HCT116 (cell line): ENCODE measurements around the gene SELPLG.

ENCODE experiments used
- CTCF ChIP-seq, 3 experiments: fragments of 200-600 bp in 1 of 3; sonication (generic) in 1 of 3; IDR thresholded peaks in 2 of 3; conservative IDR thresholded peaks in 1 of 3; 2 replicates each; pipeline ENCODE4 v1.5.1; 2012 to 2017; ENCODE audit warnings: low read depth in 2 of 3, low read length in 2 of 3, antibody characterized with exemption in 1 of 3, borderline replicate concordance in 1 of 3, control low read depth in 1 of 3, mild to moderate bottlenecking in 1 of 3, mixed read lengths in 1 of 3, mixed run types in 1 of 3, moderate library complexity in 1 of 3; ENCODE audit not compliant: insufficient read depth in 1 of 3
- EZH2 ChIP-seq: fragments of 200-600 bp; sonication (generic); IDR thresholded peaks from 2 replicates; pipeline ENCODE4 v1.6.1; 2017; ENCODE audit warnings: antibody characterized with exemption, mixed run types
- EZH2phosphoT487 ChIP-seq: fragments of 200-600 bp; IDR thresholded peaks from 2 replicates; pipeline ENCODE4 v1.6.1; 2018; ENCODE audit warnings: antibody characterized with exemption, borderline replicate concordance
- JUND ChIP-seq: IDR thresholded peaks from 2 replicates; pipeline ENCODE4 v1.6.1; 2012
- MAX ChIP-seq: IDR thresholded peaks from 2 replicates; pipeline ENCODE4 v1.6.1; 2012
- POLR2A ChIP-seq: IDR thresholded peaks from 2 replicates; pipeline ENCODE4 v1.7.0; 2011; ENCODE audit warnings: borderline replicate concordance; ENCODE audit not compliant: insufficient read depth, insufficient read length; ENCODE audit errors: extremely low read depth
- RAD21 ChIP-seq: IDR thresholded peaks from 2 replicates; pipeline ENCODE4 v1.6.1; 2012; ENCODE audit warnings: low read depth, mild to moderate bottlenecking
- REST ChIP-seq: IDR thresholded peaks from 2 replicates; pipeline ENCODE4 v1.6.1; 2012; ENCODE audit warnings: low read depth
- SRF ChIP-seq: IDR thresholded peaks from 2 replicates; pipeline ENCODE4 v1.6.1; 2012; ENCODE audit warnings: low read depth

GRCh38 chr12:108619369-108620160, 14.1 kb downstream of the SELPLG start:
- TF ChIP-seq CTCF (IDR thresholded peaks at IDR 0.05 in 2 of 3, conservative IDR thresholded peaks at IDR 0.05 in 1 of 3; ENCODE audit: borderline replicate concordance in 1 of 3, insufficient read depth in 1 of 3, low read depth in 2 of 3, low read length in 2 of 3) (no peak), MAX (no peak), SRF (no peak), POLR2A (no peak), EZH2 (no peak), RAD21 (no peak), REST (no peak), JUND (no peak), EZH2phosphoT487 (no peak)
